HG03135 (cell line): ENCODE measurements around the gene SULT6B1.
"Not testable (repeated sequence)": the region's sequence is repeated elsewhere in the genome, so short reads cannot be mapped to it uniquely, and the experiment has no call there.

Experiments
- ATAC-seq: cut with Tn5 transposase; IDR thresholded peaks from one replicate; pipeline ENCODE4 v1.9.1; 2021; ENCODE audit warnings: mild to moderate bottlenecking, moderate library complexity; ENCODE audit not compliant: unreplicated experiment

The SULT6B1 gene

GRCh38 chr2:37196320-37197195, 8.1 kb upstream of the SULT6B1 start, which contains the start of gene CEBPZOS:
CEBPZOS (plus strand) TSS chr2:37196496; CDS start chr2:37199705, 3,209 bp downstream.
- ATAC-seq = peak; percentile 73

GRCh38 chr2:37195862-37196319, 7.4 kb upstream of the SULT6B1 start:
- not testable (repeated sequence) for ATAC-seq

GRCh38 chr2:37192551-37192950, 4.1 kb upstream of the SULT6B1 start:
- no peak for ATAC-seq

DNA sequence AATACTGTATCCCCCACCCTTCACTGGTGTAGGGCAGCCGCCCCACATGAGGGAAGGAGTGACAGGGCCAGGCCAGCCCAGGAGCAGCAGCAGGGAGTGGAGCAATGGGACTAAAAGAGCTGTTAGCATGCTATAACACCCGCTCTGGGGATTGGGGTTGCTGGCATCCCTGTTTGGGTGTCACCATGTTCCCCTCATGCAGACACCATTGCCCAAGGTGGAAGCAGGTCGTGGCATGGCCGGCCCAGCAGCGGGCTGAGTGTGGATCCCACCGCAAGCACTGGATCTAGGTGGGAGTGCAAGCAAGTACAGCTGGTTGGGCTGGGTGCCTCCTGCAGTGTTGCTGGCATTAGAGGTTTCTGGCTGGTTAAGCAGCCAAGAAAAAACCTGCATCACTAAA, 3.3 kb upstream of the SULT6B1 start:
- ATAC-seq = no peak

GRCh38 chr2:37191253-37191652, 2.8 kb upstream of the SULT6B1 start:
- no peak for ATAC-seq

DNA sequence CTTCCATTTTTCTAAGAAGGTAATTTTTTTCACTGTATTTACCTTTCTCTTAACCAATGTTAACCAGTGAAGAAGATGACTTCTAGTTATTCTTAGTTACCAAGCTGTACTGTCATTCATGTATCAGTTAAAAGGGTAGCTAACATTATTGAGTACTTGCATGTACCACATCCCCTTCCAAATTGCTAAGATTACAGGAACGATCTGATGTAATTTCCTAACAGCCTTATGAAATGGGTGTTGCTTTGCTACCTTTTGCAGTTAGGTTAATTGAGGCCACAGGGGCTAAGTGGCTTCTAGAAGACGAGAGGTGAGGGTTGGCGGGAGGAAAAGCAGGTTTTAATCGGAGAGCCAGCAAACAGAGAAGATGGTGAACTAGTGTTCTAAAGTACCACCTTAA, 1.8 kb upstream of the SULT6B1 start:
- no peak for ATAC-seq

DNA sequence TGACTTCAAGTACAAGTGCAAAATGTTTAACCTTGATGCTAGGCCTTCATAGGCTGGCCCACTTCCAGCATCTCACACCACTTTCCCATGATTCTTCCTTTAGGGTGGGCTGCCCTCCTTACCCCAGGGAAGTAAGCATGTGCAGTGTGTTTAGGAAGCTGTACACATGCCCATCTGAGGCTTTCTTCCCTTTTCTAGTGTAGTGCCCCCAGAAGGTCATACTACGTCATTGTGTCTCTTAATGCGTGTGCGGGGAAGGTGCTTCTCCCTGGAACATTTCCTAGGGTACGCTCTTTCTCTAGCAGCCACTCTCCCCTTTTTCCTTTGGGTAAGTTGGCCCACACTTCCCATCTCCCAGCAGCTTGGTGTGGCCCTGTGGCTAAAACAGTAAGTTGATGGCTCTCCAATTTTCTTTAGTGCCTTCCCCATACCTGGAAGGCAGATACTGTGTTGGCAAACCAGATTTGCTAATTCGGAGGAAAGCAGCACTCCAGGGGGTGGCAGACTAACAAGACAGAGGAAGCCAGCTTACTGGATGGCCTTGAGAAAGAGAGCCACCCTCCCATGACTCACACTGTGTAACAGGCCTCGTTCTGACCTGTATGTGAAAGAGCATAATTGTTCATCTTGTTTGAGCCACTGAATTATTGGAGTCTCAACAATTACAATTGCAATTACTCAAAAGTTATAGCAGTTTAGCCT, 1.1 kb upstream of the SULT6B1 start:
- ATAC-seq = no peak

GRCh38 chr2:37181726-37182684, 6.5 kb downstream of the SULT6B1 start:
- ATAC-seq = no peak

GRCh38 chr2:37180640-37181039, 7.8 kb downstream of the SULT6B1 start:
- ATAC-seq = no peak

- no peak for ATAC-seq
Measured at GRCh38 chr2:37180006-37180639, 8.3 kb downstream of the SULT6B1 start.

- ATAC-seq = no peak
Measured at GRCh38 chr2:37173741-37174140, 14.7 kb downstream of the SULT6B1 start.

DNA sequence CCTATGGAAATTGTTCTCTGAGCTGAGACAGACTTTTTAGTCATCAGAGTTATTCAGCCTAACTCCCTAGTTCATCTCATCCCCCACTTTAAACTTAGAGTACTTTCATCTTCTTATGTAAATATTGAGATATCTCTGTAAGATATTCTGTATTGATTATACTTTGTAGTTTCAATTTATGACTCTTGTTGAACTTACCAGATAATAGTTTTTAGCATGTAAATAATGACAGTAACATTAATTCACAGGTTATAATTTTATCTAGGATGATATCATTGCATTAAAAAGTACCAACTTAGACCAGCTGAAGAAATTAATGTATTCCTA, 16.9 kb downstream of the SULT6B1 start:
- no peak for ATAC-seq

DNA sequence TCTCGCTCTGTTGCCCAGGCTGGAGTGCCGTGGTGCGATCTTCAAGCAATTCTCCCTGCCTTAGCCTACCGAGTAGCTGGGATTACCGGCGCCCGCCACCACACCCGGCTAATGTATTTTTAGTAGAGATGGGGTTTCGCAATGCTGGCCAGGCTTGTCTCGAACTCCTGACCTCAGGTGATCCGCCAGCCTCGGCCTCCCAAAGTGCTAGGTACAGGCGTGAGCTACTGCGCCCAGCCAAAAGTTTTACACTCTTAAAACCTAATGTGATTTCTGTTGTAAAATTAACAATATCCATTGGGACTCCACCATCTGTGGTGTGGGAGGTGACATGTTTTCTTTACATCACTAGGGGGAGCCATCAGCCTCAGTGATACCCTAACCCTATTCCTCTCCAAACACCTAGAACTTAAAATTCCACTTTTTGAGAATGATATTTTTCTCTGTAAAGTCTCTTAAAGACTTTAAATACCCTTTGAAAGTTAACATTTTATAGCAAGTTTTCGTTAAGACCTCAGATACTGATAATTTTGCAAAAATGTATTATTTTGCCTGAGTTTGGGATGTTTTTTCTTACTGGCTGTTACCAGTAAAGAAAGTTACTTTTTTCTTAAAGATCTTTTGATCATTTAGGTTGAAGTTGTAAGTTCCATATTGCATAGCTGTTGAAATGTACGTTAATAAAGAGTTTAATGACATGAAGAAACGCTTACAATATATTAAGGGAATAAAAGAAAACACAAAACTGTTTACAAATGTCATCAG, 20.1 kb downstream of the SULT6B1 start:
- ATAC-seq = no peak

- no peak for ATAC-seq
Measured at GRCh38 chr2:37167636-37168180, 20.8 kb downstream of the SULT6B1 start.

DNA sequence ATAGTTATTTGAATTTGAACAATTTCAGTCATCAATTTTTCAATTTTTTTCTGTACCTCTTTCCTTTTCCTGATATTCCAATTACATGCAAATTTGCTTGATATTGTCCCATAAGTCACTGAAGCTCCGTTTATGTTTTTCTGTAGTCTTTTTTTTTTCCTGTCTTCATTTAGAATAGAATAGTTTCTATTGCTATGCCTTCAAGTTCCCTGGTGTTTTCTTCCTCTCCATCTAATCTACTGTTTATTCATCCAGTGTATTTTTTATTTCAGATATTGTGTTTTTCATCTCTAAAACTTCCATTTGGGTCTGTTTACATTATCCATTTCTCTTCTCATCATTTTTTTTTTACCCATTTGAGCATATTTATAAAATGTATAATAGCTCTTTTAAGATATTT, 23.7 kb downstream of the SULT6B1 start:
- no peak for ATAC-seq

- ATAC-seq = peak; percentile 94
Measured at GRCh38 chr2:37156857-37157714, 31.4 kb downstream of the SULT6B1 start, which contains the start of gene EIF2AK2. EIF2AK2 (minus strand) TSS chr2:37156980; CDS start chr2:37147806, 9,174 bp downstream.

GRCh38 chr2:37156071-37156856, 32.2 kb downstream of the SULT6B1 start:
- ATAC-seq = peak; percentile 18

GRCh38 chr2:37154785-37155184, 33.7 kb downstream of the SULT6B1 start:
- ATAC-seq = no peak
